Subcutaneous adipose tissue (tissue), 4 donors: ENCODE results near the gene PARK7. TPM values are rescaled to one million over a fixed set of nuclear protein-coding genes. Genes with fewer than 3 reads are reported as not detected.

ENCODE experiments used
- CTCF ChIP-seq: fragments of 450-650 bp; IDR thresholded peaks from one replicate; pipeline ENCODE4 v1.5.1; 2016; ENCODE audit warnings: low read depth, mild to moderate bottlenecking, control low read depth, antibody characterized with exemption, moderate library complexity
- total RNA-seq, 4 donors: library from RNA; depleted of rRNA; stranded (reverse); fragments of >200 nt; gene quantifications; one replicate each; pipeline ENCODE4 v1.1.0, GENCODE V29; 2016

The PARK7 gene
- total RNA-seq, 4 donors from 2014 or later: 195 to 251 (median 215) TPM

GRCh38 chr1:8019229-8019620 is 57.7 kb downstream of the PARK7 start:
- TF ChIP-seq CTCF: no peak

- no peak for TF ChIP-seq CTCF
Observed at GRCh38 chr1:8020032-8020431, 58.5 kb downstream of the PARK7 start.

GRCh38 chr1:8021676-8022266 is 60.3 kb downstream of the PARK7 start:
- TF ChIP-seq CTCF: no peak

- no peak for TF ChIP-seq CTCF
Observed at GRCh38 chr1:8022395-8023286, 61.1 kb downstream of the PARK7 start.

GRCh38 chr1:8023287-8023994 is 61.9 kb downstream of the PARK7 start:
- no peak for TF ChIP-seq CTCF

- no peak for TF ChIP-seq CTCF
Observed at GRCh38 chr1:8023995-8024313, 62.4 kb downstream of the PARK7 start.

- no peak for TF ChIP-seq CTCF
Observed at GRCh38 chr1:8024329-8024728, 62.8 kb downstream of the PARK7 start.
